IMR-90 (cell line): Measurements from ENCODE around the gene P2RY14. TPM values are rescaled to one million over a fixed set of nuclear protein-coding genes. Genes with fewer than 3 reads are reported as not detected.

Experiments
- ATAC-seq: fragments of 200-7000 bp; cut with Tn5 transposase; 2 replicates; pipeline ENCODE4 v1.9.1; 2020; ENCODE audit warnings: low read depth, mild to moderate bottlenecking, moderate library complexity
- BruUV-seq: library from RNA; stranded (reverse); fragments of 400-500 nt; replicated peaks from 2 replicates; lab custom pipeline; 2021; lab: Mats Ljungman, UMichigan
- CTCF ChIA-PET: fragments of 300-600 bp; formaldehyde crosslinking; extraction: SDS; loops from one replicate; lab custom pipeline; 2021; ENCODE audit warnings: antibody characterized with exemption; lab: Yijun Ruan, JAX
- POLR2A ChIA-PET: fragments of 300-600 bp; sonication (Branson Sonifier 250); formaldehyde crosslinking; loops from one replicate; lab custom pipeline; 2022; ENCODE audit warnings: antibody characterized with exemption; ENCODE audit not compliant: unreplicated experiment; lab: Charles Lee
- DNase-seq: peaks from one replicate; pipeline ENCODE4 v3.0.0; 2013
- H2AFZ ChIP-seq: replicated peaks from 2 replicates; pipeline ENCODE3; 2013; ENCODE audit warnings: low read length, mild to moderate bottlenecking; ENCODE audit not compliant: poor library complexity
- H2AK5ac ChIP-seq: 2 replicates; pipeline ENCODE4 v1.6.1; 2013; ENCODE audit warnings: low read depth, low read length, inconsistent platforms
- H2AK9ac ChIP-seq: replicated peaks from 2 replicates; pipeline ENCODE3; 2013; ENCODE audit warnings: mild to moderate bottlenecking, low read depth, low read length, moderate library complexity; ENCODE audit not compliant: poor library complexity
- H2BK120ac ChIP-seq: 2 replicates; pipeline ENCODE4 v1.6.1; 2013; ENCODE audit warnings: low read depth, low read length, inconsistent platforms
- H2BK15ac ChIP-seq: 3 replicates; pipeline ENCODE4 v1.6.1; 2013; ENCODE audit warnings: low read depth, low read length, inconsistent platforms
- H2BK20ac ChIP-seq: 2 replicates; pipeline ENCODE4 v1.6.1; 2013; ENCODE audit warnings: low read depth, mild to moderate bottlenecking, inconsistent platforms, low read length, moderate library complexity
- H2BK5ac ChIP-seq: 2 replicates; pipeline ENCODE4 v1.6.1; 2013; ENCODE audit warnings: mild to moderate bottlenecking, low read depth, low read length, inconsistent platforms; ENCODE audit not compliant: poor library complexity, severe bottlenecking
- H3K14ac ChIP-seq: replicated peaks from 2 replicates; pipeline ENCODE4 v1.6.1; 2013; ENCODE audit warnings: low read depth, low read length, inconsistent platforms
- H3K18ac ChIP-seq: 2 replicates; pipeline ENCODE4 v1.6.1; 2013; ENCODE audit warnings: low read depth, low read length, control low read depth
- H3K23ac ChIP-seq: 2 replicates; pipeline ENCODE4 v1.6.1; 2013; ENCODE audit warnings: low read depth, low read length, inconsistent platforms
- H3K27ac ChIP-seq: 2 replicates; pipeline ENCODE4 v1.5.1; 2013; ENCODE audit warnings: mild to moderate bottlenecking, control low read depth, low read length; ENCODE audit not compliant: insufficient read depth
- H3K27me3 ChIP-seq: 2 replicates; pipeline ENCODE4 v1.6.1; 2013; ENCODE audit warnings: low read length; ENCODE audit not compliant: control insufficient read depth, insufficient read depth
- H3K36me3 ChIP-seq: 2 replicates; pipeline ENCODE4 v1.6.1; 2013; ENCODE audit warnings: low read length, mixed read lengths; ENCODE audit not compliant: control insufficient read depth, insufficient read depth
- H3K4ac ChIP-seq: 2 replicates; pipeline ENCODE4 v1.6.1; 2013; ENCODE audit warnings: low read depth, low read length, inconsistent platforms
- H3K4me1 ChIP-seq: 2 replicates; pipeline ENCODE4 v1.6.1; 2013; ENCODE audit warnings: low read length, mixed read lengths; ENCODE audit not compliant: control insufficient read depth, insufficient read depth
- H3K4me2 ChIP-seq: 2 replicates; pipeline ENCODE4 v1.6.1; 2013; ENCODE audit warnings: low read depth, mild to moderate bottlenecking, control low read depth, low read length, moderate library complexity
- H3K4me3 ChIP-seq: 2 replicates; pipeline ENCODE4 v1.5.1; 2013; ENCODE audit warnings: low read depth, mild to moderate bottlenecking, control low read depth, low read length, moderate library complexity; ENCODE audit not compliant: insufficient read depth
- H3K56ac ChIP-seq: 2 replicates; pipeline ENCODE4 v1.6.1; 2013; ENCODE audit warnings: low read length, inconsistent platforms; ENCODE audit not compliant: insufficient read depth; ENCODE audit errors: extremely low read depth
- H3K79me1 ChIP-seq, 2 experiments: 2 replicates each; pipeline ENCODE4 v1.6.1; 2013; ENCODE audit warnings: low read length in 2 of 2, inconsistent platforms in 1 of 2, low read depth in 1 of 2
- H3K9ac ChIP-seq: 2 replicates; pipeline ENCODE4 v1.6.1; 2013; ENCODE audit warnings: low read depth, low read length, control low read depth
- H3K9me1 ChIP-seq: 2 replicates; pipeline ENCODE4 v1.6.1; 2013; ENCODE audit warnings: low read length, inconsistent platforms; ENCODE audit not compliant: insufficient read depth
- H3K9me3 ChIP-seq: 2 replicates; pipeline ENCODE4 v1.6.1; 2013; ENCODE audit warnings: low read length; ENCODE audit not compliant: control insufficient read depth, insufficient read depth
- H4K20me1 ChIP-seq: 2 replicates; pipeline ENCODE4 v1.6.1; 2013; ENCODE audit warnings: low read length, inconsistent platforms; ENCODE audit not compliant: insufficient read depth
- H4K5ac ChIP-seq: 2 replicates; pipeline ENCODE4 v1.6.1; 2013; ENCODE audit warnings: mild to moderate bottlenecking, low read depth, low read length, control low read depth
- H4K8ac ChIP-seq, 2 experiments: 2 replicates each; pipeline ENCODE4 v1.6.1; 2013; ENCODE audit warnings: low read depth in 2 of 2, low read length in 2 of 2, control low read depth in 1 of 2, inconsistent platforms in 1 of 2
- H4K91ac ChIP-seq: 2 replicates; pipeline ENCODE4 v1.6.1; 2013; ENCODE audit warnings: low read depth, low read length, inconsistent platforms; ENCODE audit not compliant: insufficient read depth
- CHD1 ChIP-seq: IDR thresholded peaks from 2 replicates; pipeline ENCODE4 v1.6.1; 2012; ENCODE audit warnings: low read depth, low read length, improper control_type of control experiment
- CTCF ChIP-seq: conservative IDR thresholded peaks from 2 replicates; pipeline ENCODE4 v1.5.1; 2012; ENCODE audit warnings: mild to moderate bottlenecking, low read depth, low read length, improper control_type of control experiment
- MAZ ChIP-seq: IDR thresholded peaks from 2 replicates; pipeline ENCODE4 v1.6.1; 2012; ENCODE audit warnings: low read depth, mild to moderate bottlenecking, low read length, improper control_type of control experiment, moderate library complexity, borderline replicate concordance
- SMC3 ChIP-seq: fragments of 150-350 bp; IDR thresholded peaks from 2 replicates; pipeline ENCODE4 v1.6.1; 2016; ENCODE audit warnings: low read depth, mild to moderate bottlenecking, antibody characterized with exemption, low read length, moderate library complexity
- dilution Hi-C: fragments of 300-500 bp; cut with HindIII; formaldehyde crosslinking; loops from one replicate; pipeline ENCODE4 v1.14.3; 2018; ENCODE audit warnings: low sequenced_read_pairs; ENCODE audit not compliant: unreplicated experiment
- in situ Hi-C: fragments of 300-500 bp; cut with MboI; formaldehyde crosslinking; loops from 3 replicates; pipeline ENCODE4 v1.14.3; 2019; ENCODE audit warnings: low sequenced_read_pairs, inconsistent platforms, mixed read lengths
- intact Hi-C: fragments of 100-400 bp; cut with micrococcal nuclease; formaldehyde crosslinking; loops from 2 replicates; pipeline ENCODE4 v1.10.0; 2022
- polyA plus RNA-seq, 3 experiments: library from polyadenylated mRNA; depleted of rRNA; stranded (reverse); fragments of >200 nt; gene quantifications; 2 replicates each; pipeline ENCODE4 v1.2.3, GENCODE V29; 2012; ENCODE audit warnings: low replicate concordance in 1 of 3
- total RNA-seq: library from RNA; depleted of rRNA; stranded (reverse); fragments of >200 nt; gene quantifications from 2 replicates; pipeline ENCODE4 v1.2.3, GENCODE V29; 2012
- TF ChIP-seq, protein P1 (sequence below): fragments of 150-350 bp; IDR thresholded peaks from 2 replicates; pipeline ENCODE4 v1.6.1; 2017; ENCODE audit warnings: mild to moderate bottlenecking, antibody characterized with exemption, low read length, low read depth

P2RY14 gene
- total and polyA plus RNA-seq, 2 of the 4 experiments (the other 2 are of a cell fraction): not detected

- no peak for DNase-seq
- H2AK5ac ChIP-seq: no peak overlapping the region
- H3K23ac ChIP-seq: no peak overlapping the region; the same call in 1 of the 2 replicates
- no peaks in the 10 kb centered on the region for H3K9me3 ChIP-seq
- no peak overlapping the region for H3K14ac ChIP-seq
- no peak overlapping the region for H4K5ac ChIP-seq
- no peak overlapping the region for H3K56ac ChIP-seq
- CTCF ChIA-PET: interaction anchor here (0.6 to 1.2 kb wide), 2 partner anchors 12 to 1624 kb away, joined by 4 to 5 read pairs; no protein-coding TSS in a partner anchor
- no peaks in the 10 kb centered on the region for H3K27me3 ChIP-seq
- no peak for ATAC-seq
- POLR2A ChIA-PET: no interaction called here
- dilution Hi-C loops: no loop called here
- H2BK15ac ChIP-seq: no peak overlapping the region
- H3K36me3 ChIP-seq: no peaks in the 10 kb centered on the region
- no peak overlapping the region for H3K9ac ChIP-seq
- no peak overlapping the region for H3K27ac ChIP-seq
- H2BK20ac ChIP-seq: no peak overlapping the region
- H3K18ac ChIP-seq: no peak overlapping the region
- H2AK9ac ChIP-seq: no peak overlapping the region
- no peak overlapping the region for H4K91ac ChIP-seq
- intact Hi-C loops: no loop called here
- no peak overlapping the region for H3K4me2 ChIP-seq
- H4K8ac ChIP-seq: no peak overlapping the region
- H2BK120ac ChIP-seq: no peak overlapping the region
- BruUV-seq: no TSS peak
- TF ChIP-seq MAZ: no peak
- TF ChIP-seq CHD1: no peak
- TF ChIP-seq SMC3: no peak
- no peak for TF ChIP-seq CTCF
- TF ChIP-seq, protein P1, sequence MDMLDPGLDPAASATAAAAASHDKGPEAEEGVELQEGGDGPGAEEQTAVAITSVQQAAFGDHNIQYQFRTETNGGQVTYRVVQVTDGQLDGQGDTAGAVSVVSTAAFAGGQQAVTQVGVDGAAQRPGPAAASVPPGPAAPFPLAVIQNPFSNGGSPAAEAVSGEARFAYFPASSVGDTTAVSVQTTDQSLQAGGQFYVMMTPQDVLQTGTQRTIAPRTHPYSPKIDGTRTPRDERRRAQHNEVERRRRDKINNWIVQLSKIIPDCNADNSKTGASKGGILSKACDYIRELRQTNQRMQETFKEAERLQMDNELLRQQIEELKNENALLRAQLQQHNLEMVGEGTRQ: no peak
- no peak overlapping the region for H2AFZ ChIP-seq
- in situ Hi-C loops: no loop called here
- no peaks in the 10 kb centered on the region for H4K20me1 ChIP-seq
- H3K9me1 ChIP-seq: peaks cover 3% of the 10 kb centered on the region; the same call in 1 of the 2 replicates
- H3K79me1 ChIP-seq: no peaks in the 10 kb centered on the region
- no peak overlapping the region for H3K4ac ChIP-seq
- no peak overlapping the region for H3K4me3 ChIP-seq
- peaks cover 2% of the 10 kb centered on the region; the same call in 1 of the 2 replicates for H3K4me1 ChIP-seq
- no peak overlapping the region for H2BK5ac ChIP-seq
These were observed 81.9 kb downstream of the P2RY14 start for GRCh38 chr3:151196434-151196833.
